HG03045 (cell line): ENCODE results near the gene FAM13A.

ENCODE experiments used
- ATAC-seq: cut with Tn5 transposase; IDR thresholded peaks from one replicate; pipeline ENCODE4 v1.9.1; 2021; ENCODE audit warnings: mild to moderate bottlenecking, moderate library complexity; ENCODE audit not compliant: unreplicated experiment

Gene FAM13A

GRCh38 chr4:88730811-88731210 is 326.2 kb downstream of the FAM13A start:
- no peak for ATAC-seq

GRCh38 chr4:88729146-88729760 is 327.7 kb downstream of the FAM13A start:
- ATAC-seq, result no peak

- no peak for ATAC-seq
These were observed 328.8 kb downstream of the FAM13A start for GRCh38 chr4:88728146-88728545.

GRCh38 chr4:88725986-88726385 is 331.0 kb downstream of the FAM13A start:
- ATAC-seq, result no peak

GRCh38 chr4:88725143-88725542 is 331.8 kb downstream of the FAM13A start:
- no peak for ATAC-seq

GRCh38 chr4:88724406-88724805 is 332.6 kb downstream of the FAM13A start:
- no peak for ATAC-seq

- no peak for ATAC-seq
These were observed 334.2 kb downstream of the FAM13A start for GRCh38 chr4:88722828-88723227.

GRCh38 chr4:88722276-88722780 is 334.7 kb downstream of the FAM13A start:
- ATAC-seq, result no peak

GRCh38 chr4:88720451-88721428 is 336.2 kb downstream of the FAM13A start:
- ATAC-seq, result no peak

- ATAC-seq, result no peak
These were observed 337.6 kb downstream of the FAM13A start for GRCh38 chr4:88719381-88719780.

- ATAC-seq, result no peak
These were observed 338.9 kb downstream of the FAM13A start for GRCh38 chr4:88718098-88718497.

GRCh38 chr4:88713782-88714181 is 343.2 kb downstream of the FAM13A start:
- no peak for ATAC-seq

GRCh38 chr4:88709989-88710388 is 347.0 kb downstream of the FAM13A start:
- ATAC-seq, result no peak

- no peak for ATAC-seq
These were observed 350.4 kb downstream of the FAM13A start for GRCh38 chr4:88706574-88706973.

GRCh38 chr4:88705805-88706492 is 351.0 kb downstream of the FAM13A start:
- no peak for ATAC-seq

GRCh38 chr4:88705223-88705622 is 351.8 kb downstream of the FAM13A start:
- ATAC-seq, result no peak

GRCh38 chr4:88702782-88703181 is 354.2 kb downstream of the FAM13A start:
- ATAC-seq, result no peak

- no peak for ATAC-seq
These were observed 358.5 kb downstream of the FAM13A start for GRCh38 chr4:88698519-88698918.

GRCh38 chr4:88697588-88698329 is 359.2 kb downstream of the FAM13A start, which contains the start of gene NAP1L5:
TSS of gene NAP1L5 (minus strand) at chr4:88697829. CDS start at chr4:88697754, 75 bp downstream.
- ATAC-seq, result peak; percentile 95

GRCh38 chr4:88697141-88697540 is 359.8 kb downstream of the FAM13A start:
- no peak for ATAC-seq
